Central memory CD8-positive, alpha-beta T cell (primary cell): ENCODE results near the gene COX10.

Experiments used
- ATAC-seq: fragments of 150-1000 bp; cut with Tn5 transposase; replicated peaks from 2 replicates; pipeline ENCODE4 v1.10.0; 2022; ENCODE audit warnings: mild to moderate bottlenecking, moderate FRiP score, moderate number of reproducible peaks; ENCODE audit not compliant: poor library complexity, severe bottlenecking; ENCODE audit errors: extremely low read depth
- DNase-seq, 2 donors: peaks; one replicate each; pipeline ENCODE4 v3.0.0; 2021; ENCODE audit warnings: low spot score in 2 of 2
- H3K27ac Mint-ChIP-seq: one replicate; pipeline ENCODE4 v1.8.0; 2022; ENCODE audit warnings: low read depth, mild to moderate bottlenecking, moderate library complexity, mixed read lengths
- H3K27me3 Mint-ChIP-seq: one replicate; pipeline ENCODE4 v1.8.0; 2022; ENCODE audit warnings: mixed read lengths
- H3K36me3 Mint-ChIP-seq: one replicate; pipeline ENCODE4 v1.8.0; 2022; ENCODE audit warnings: mild to moderate bottlenecking, moderate library complexity, mixed read lengths; ENCODE audit not compliant: insufficient read depth
- H3K4me1 Mint-ChIP-seq: one replicate; pipeline ENCODE4 v1.8.0; 2022; ENCODE audit warnings: mixed read lengths
- H3K4me3 Mint-ChIP-seq: one replicate; pipeline ENCODE4 v1.8.0; 2022; ENCODE audit warnings: mild to moderate bottlenecking, moderate library complexity, mixed read lengths
- H3K9me3 Mint-ChIP-seq: one replicate; pipeline ENCODE4 v1.8.0; 2022; ENCODE audit warnings: mixed read lengths

The COX10 gene

GRCh38 chr17:14112407-14112806 is 43.1 kb downstream of the COX10 start:
- Mint-ChIP-seq H3K27me3 (no peaks in the 10 kb centered on the region), H3K4me1 (peaks cover 51% of the 10 kb centered on the region), H3K27ac (no peak overlapping the region), H3K9me3 (no peaks in the 10 kb centered on the region), H3K4me3 (no peak overlapping the region), H3K36me3 (peaks cover 2% of the 10 kb centered on the region)
- no peak for DNase-seq
- ATAC-seq = no peak

GRCh38 chr17:14113137-14113536 is 43.8 kb downstream of the COX10 start:
- ATAC-seq (no peak), DNase-seq (no peak)
- H3K4me1 Mint-ChIP-seq = peaks cover 43% of the 10 kb centered on the region
- no peak overlapping the region for H3K4me3 Mint-ChIP-seq
- H3K27ac Mint-ChIP-seq = no peak overlapping the region
- H3K27me3 Mint-ChIP-seq = no peaks in the 10 kb centered on the region
- H3K36me3 Mint-ChIP-seq = peaks cover 2% of the 10 kb centered on the region
- H3K9me3 Mint-ChIP-seq = no peaks in the 10 kb centered on the region

- peak overlapping the region; percentile 20 for H3K27ac Mint-ChIP-seq
- no peaks in the 10 kb centered on the region for H3K27me3 Mint-ChIP-seq
- H3K4me3 Mint-ChIP-seq = no peak overlapping the region
- H3K36me3 Mint-ChIP-seq = peaks cover 3% of the 10 kb centered on the region
- no peak for ATAC-seq
- no peak for DNase-seq
- no peaks in the 10 kb centered on the region for H3K9me3 Mint-ChIP-seq
- H3K4me1 Mint-ChIP-seq = peaks cover 47% of the 10 kb centered on the region
These were observed 47.1 kb downstream of the COX10 start for GRCh38 chr17:14116263-14117024.

- DNase-seq = no peak
- Mint-ChIP-seq H3K4me3 (no peak overlapping the region), H3K4me1 (peaks cover 57% of the 10 kb centered on the region), H3K27ac (peak overlapping the region; percentile 9), H3K9me3 (no peaks in the 10 kb centered on the region), H3K27me3 (no peaks in the 10 kb centered on the region), H3K36me3 (peaks cover 3% of the 10 kb centered on the region)
- ATAC-seq = no peak
These were observed 49.6 kb downstream of the COX10 start for GRCh38 chr17:14118951-14119350.

- ATAC-seq (no peak), DNase-seq (no peak)
- Mint-ChIP-seq H3K36me3 (peaks cover 3% of the 10 kb centered on the region), H3K27me3 (no peaks in the 10 kb centered on the region), H3K27ac (no peak overlapping the region), H3K4me1 (peaks cover 59% of the 10 kb centered on the region), H3K4me3 (no peak overlapping the region), H3K9me3 (no peaks in the 10 kb centered on the region)
These were observed 50.2 kb downstream of the COX10 start for GRCh38 chr17:14119546-14119945.

GRCh38 chr17:14121952-14122351 is 52.6 kb downstream of the COX10 start:
- no peak overlapping the region for H3K4me3 Mint-ChIP-seq
- no peaks in the 10 kb centered on the region for H3K27me3 Mint-ChIP-seq
- peaks cover 3% of the 10 kb centered on the region for H3K36me3 Mint-ChIP-seq
- no peak for DNase-seq
- ATAC-seq = no peak
- H3K4me1 Mint-ChIP-seq = peaks cover 43% of the 10 kb centered on the region
- H3K9me3 Mint-ChIP-seq = no peaks in the 10 kb centered on the region
- H3K27ac Mint-ChIP-seq = no peak overlapping the region

- DNase-seq (no peak), ATAC-seq (no peak)
- Mint-ChIP-seq H3K4me1 (peaks cover 39% of the 10 kb centered on the region), H3K36me3 (peaks cover 3% of the 10 kb centered on the region), H3K27me3 (no peaks in the 10 kb centered on the region), H3K9me3 (no peaks in the 10 kb centered on the region), H3K4me3 (no peak overlapping the region), H3K27ac (no peak overlapping the region)
These were observed 54.4 kb downstream of the COX10 start for GRCh38 chr17:14123619-14124278.

GRCh38 chr17:14124854-14125253 is 55.5 kb downstream of the COX10 start:
- H3K27me3 Mint-ChIP-seq = no peaks in the 10 kb centered on the region
- peaks cover 3% of the 10 kb centered on the region for H3K36me3 Mint-ChIP-seq
- ATAC-seq (no peak), DNase-seq (no peak)
- peaks cover 29% of the 10 kb centered on the region for H3K4me1 Mint-ChIP-seq
- no peaks in the 10 kb centered on the region for H3K9me3 Mint-ChIP-seq
- H3K4me3 Mint-ChIP-seq = no peak overlapping the region
- no peak overlapping the region for H3K27ac Mint-ChIP-seq

- H3K9me3 Mint-ChIP-seq = no peaks in the 10 kb centered on the region
- no peak overlapping the region for H3K4me3 Mint-ChIP-seq
- H3K27ac Mint-ChIP-seq = no peak overlapping the region
- no peaks in the 10 kb centered on the region for H3K27me3 Mint-ChIP-seq
- DNase-seq = no peak
- H3K4me1 Mint-ChIP-seq = peaks cover 22% of the 10 kb centered on the region
- no peak for ATAC-seq
- H3K36me3 Mint-ChIP-seq = no peaks in the 10 kb centered on the region
These were observed 56.3 kb downstream of the COX10 start for GRCh38 chr17:14125518-14126137.

GRCh38 chr17:14133104-14133503 is 63.8 kb downstream of the COX10 start:
- ATAC-seq (no peak), DNase-seq (no peak)
- no peak overlapping the region for H3K4me3 Mint-ChIP-seq
- H3K36me3 Mint-ChIP-seq = no peaks in the 10 kb centered on the region
- H3K9me3 Mint-ChIP-seq = no peaks in the 10 kb centered on the region
- no peak overlapping the region for H3K27ac Mint-ChIP-seq
- no peaks in the 10 kb centered on the region for H3K27me3 Mint-ChIP-seq
- no peaks in the 10 kb centered on the region for H3K4me1 Mint-ChIP-seq

- ATAC-seq (no peak), DNase-seq (no peak)
- Mint-ChIP-seq H3K27ac (no peak overlapping the region), H3K4me1 (no peaks in the 10 kb centered on the region), H3K4me3 (no peak overlapping the region), H3K27me3 (no peaks in the 10 kb centered on the region), H3K9me3 (no peaks in the 10 kb centered on the region), H3K36me3 (no peaks in the 10 kb centered on the region)
These were observed 65.2 kb downstream of the COX10 start for GRCh38 chr17:14134456-14134855.

- ATAC-seq (no peak), DNase-seq (no peak)
- H3K36me3 Mint-ChIP-seq = no peaks in the 10 kb centered on the region
- peak overlapping the region; percentile 82 for H3K27ac Mint-ChIP-seq
- H3K27me3 Mint-ChIP-seq = no peaks in the 10 kb centered on the region
- H3K4me3 Mint-ChIP-seq = no peak overlapping the region
- no peaks in the 10 kb centered on the region for H3K9me3 Mint-ChIP-seq
- no peaks in the 10 kb centered on the region for H3K4me1 Mint-ChIP-seq
These were observed 66.7 kb downstream of the COX10 start for GRCh38 chr17:14135906-14136590.
